ENCODE data around the gene PANK1. TPM values are rescaled to one million over a fixed set of nuclear protein-coding genes. Genes with fewer than 3 reads are reported as not detected.

Gene PANK1
- total and polyA plus RNA-seq, 2 donors (not counting 3 experiments of a cell fraction or from before 2014, with no cell fraction given) = 2.0 to 6.3 TPM

DNA sequence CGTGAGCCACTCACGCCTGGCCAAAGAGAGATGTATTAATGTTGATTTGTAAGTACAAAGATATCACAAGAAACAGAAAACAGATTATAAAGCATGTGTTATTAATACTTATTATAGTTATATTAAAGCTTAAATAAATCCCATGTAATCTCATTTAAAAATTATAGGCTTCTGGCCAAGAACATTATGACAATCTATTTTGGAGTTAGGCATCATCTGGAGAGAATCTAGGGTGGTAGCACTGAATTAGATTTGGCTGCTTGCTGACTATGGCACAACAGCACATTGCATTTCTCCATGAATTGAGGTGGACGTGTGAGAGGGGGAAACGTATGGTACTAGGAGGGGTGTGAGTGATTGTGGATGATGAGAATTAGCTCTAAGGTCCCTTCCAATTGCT, 92.8 kb downstream of the PANK1 start:
- H2AFZ ChIP-seq (ENCODE audit: low read depth, low read length) = no peak overlapping the region
- H3K79me2 ChIP-seq (ENCODE audit: control insufficient read depth, insufficient read depth, low read length) = no peaks in the 10 kb centered on the region
- dilution Hi-C loops (cut with MboI; ENCODE audit: extremely low pct_ligation_motif_present, low sequenced_read_pairs) (no loop called here), intact Hi-C loops (cut with micrococcal nuclease) (no loop called here)
- no peaks in the 10 kb centered on the region for H3K27me3 ChIP-seq (ENCODE audit: control insufficient read depth in 2 of 2, insufficient read depth in 2 of 2, low read length in 2 of 2)
- H3K9ac ChIP-seq (replicated peaks; ENCODE audit: extremely low read depth, insufficient read depth, low read length) = no peak overlapping the region
- peaks cover 4% of the 10 kb centered on the region for H3K4me1 ChIP-seq (ENCODE audit: control insufficient read depth, extremely low read depth, insufficient read depth, low read length)
- no peaks in the 10 kb centered on the region for H3K36me3 ChIP-seq (ENCODE audit: control insufficient read depth in 2 of 2, extremely low read depth in 1 of 2, insufficient read depth in 2 of 2, low read length in 2 of 2)
- TF ChIP-seq GATA2 (IDR thresholded peaks at IDR 0.05; ENCODE audit: insufficient read depth, insufficient read length, low read depth, low read length) = no peak
- TF ChIP-seq MYC (IDR thresholded peaks at IDR 0.05; ENCODE audit: low read depth, low read length) = no peak
- no peak for TF ChIP-seq POLR2AphosphoS5 (IDR thresholded peaks at IDR 0.05; ENCODE audit: insufficient read depth, low read depth, low read length)
- TF ChIP-seq JUN (IDR thresholded peaks at IDR 0.05; ENCODE audit: borderline replicate concordance, insufficient read depth, insufficient read length, low read depth) = no peak
- TF ChIP-seq, protein P1, sequence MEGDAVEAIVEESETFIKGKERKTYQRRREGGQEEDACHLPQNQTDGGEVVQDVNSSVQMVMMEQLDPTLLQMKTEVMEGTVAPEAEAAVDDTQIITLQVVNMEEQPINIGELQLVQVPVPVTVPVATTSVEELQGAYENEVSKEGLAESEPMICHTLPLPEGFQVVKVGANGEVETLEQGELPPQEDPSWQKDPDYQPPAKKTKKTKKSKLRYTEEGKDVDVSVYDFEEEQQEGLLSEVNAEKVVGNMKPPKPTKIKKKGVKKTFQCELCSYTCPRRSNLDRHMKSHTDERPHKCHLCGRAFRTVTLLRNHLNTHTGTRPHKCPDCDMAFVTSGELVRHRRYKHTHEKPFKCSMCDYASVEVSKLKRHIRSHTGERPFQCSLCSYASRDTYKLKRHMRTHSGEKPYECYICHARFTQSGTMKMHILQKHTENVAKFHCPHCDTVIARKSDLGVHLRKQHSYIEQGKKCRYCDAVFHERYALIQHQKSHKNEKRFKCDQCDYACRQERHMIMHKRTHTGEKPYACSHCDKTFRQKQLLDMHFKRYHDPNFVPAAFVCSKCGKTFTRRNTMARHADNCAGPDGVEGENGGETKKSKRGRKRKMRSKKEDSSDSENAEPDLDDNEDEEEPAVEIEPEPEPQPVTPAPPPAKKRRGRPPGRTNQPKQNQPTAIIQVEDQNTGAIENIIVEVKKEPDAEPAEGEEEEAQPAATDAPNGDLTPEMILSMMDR (IDR thresholded peaks at IDR 0.05; ENCODE audit: extremely low read depth in 1 of 2, insufficient read depth in 1 of 2, low read depth in 1 of 2, low read length in 2 of 2) = no peak
- TF ChIP-seq FOS (IDR thresholded peaks at IDR 0.05; ENCODE audit: borderline replicate concordance, insufficient read depth, low read length) = no peak
- TF ChIP-seq, protein P2, sequence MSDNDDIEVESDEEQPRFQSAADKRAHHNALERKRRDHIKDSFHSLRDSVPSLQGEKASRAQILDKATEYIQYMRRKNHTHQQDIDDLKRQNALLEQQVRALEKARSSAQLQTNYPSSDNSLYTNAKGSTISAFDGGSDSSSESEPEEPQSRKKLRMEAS (IDR thresholded peaks at IDR 0.05; ENCODE audit: insufficient read depth, insufficient read length) = no peak
- TF ChIP-seq EZH2 (IDR thresholded peaks at IDR 0.05; ENCODE audit: borderline replicate concordance, low read depth, low read length, severe bottlenecking) = no peak
- TF ChIP-seq POLR2A (IDR thresholded peaks at IDR 0.05; ENCODE audit: low read depth, low read length) = no peak
- FAIRE-seq = no peak
- H3K4me2 ChIP-seq (ENCODE audit: insufficient read depth, low read length) = no peak overlapping the region
- CTCF ChIA-PET = interaction anchor here (1.3 to 1.8 kb wide), 2 partner anchors 10 to 19 kb away, joined by 5 to 6 read pairs; no protein-coding TSS in a partner anchor
- no peaks in the 10 kb centered on the region for H4K20me1 ChIP-seq (replicated peaks; ENCODE audit: control insufficient read depth, extremely low read depth, insufficient read depth, low read length)
- no peak overlapping the region for H3K4me3 ChIP-seq (replicated peaks in 1 of 3; ENCODE audit: insufficient read depth in 1 of 3, low read depth in 1 of 3, low read length in 3 of 3)
- BruUV-seq (replicated peaks) = no TSS peak
- POLR2A ChIA-PET = no interaction called here
- no peak for DNase-seq (ENCODE audit: low read depth, low spot score)
- H3K9me1 ChIP-seq (replicated peaks; ENCODE audit: control insufficient read depth, extremely low read depth, insufficient read depth, low read length) = no peaks in the 10 kb centered on the region
- H3K27ac ChIP-seq (ENCODE audit: insufficient read depth, low read depth, low read length) = no peak overlapping the region
- H3K9me3 ChIP-seq (replicated peaks; ENCODE audit: control insufficient read depth, insufficient read depth, low read length) = no peaks in the 10 kb centered on the region

All from endothelial cell of umbilical vein (primary cell).